CD1c-positive myeloid dendritic cell (primary cell): ENCODE measurements around the gene FASLG.

Source experiments
- DNase-seq: peaks from one replicate; pipeline ENCODE4 v3.0.0-alpha.2; 2016; ENCODE audit errors: extremely low spot score

Gene FASLG

GRCh38 chr1:172647110-172647564 is 11.8 kb upstream of the FASLG start:
- no peak for DNase-seq

- DNase-seq: no peak
Measured at GRCh38 chr1:172647987-172648386, 10.9 kb upstream of the FASLG start.

- no peak for DNase-seq
Measured at GRCh38 chr1:172650474-172651193, 8.3 kb upstream of the FASLG start.

GRCh38 chr1:172653015-172653709 is 5.7 kb upstream of the FASLG start:
- no peak for DNase-seq

- no peak for DNase-seq
Measured at GRCh38 chr1:172654535-172654934, 4.4 kb upstream of the FASLG start.

GRCh38 chr1:172656576-172656975 is 2.3 kb upstream of the FASLG start:
- no peak for DNase-seq

- DNase-seq: no peak
Measured at GRCh38 chr1:172657586-172657985, 1.3 kb upstream of the FASLG start.

- no peak for DNase-seq
Measured at GRCh38 chr1:172661107-172661506, 2.2 kb downstream of the FASLG start.

- peak; percentile 82 for DNase-seq
Measured at GRCh38 chr1:172662464-172663109, 3.7 kb downstream of the FASLG start.

GRCh38 chr1:172663732-172664131 is 4.8 kb downstream of the FASLG start:
- no peak for DNase-seq

- DNase-seq: no peak
Measured at GRCh38 chr1:172668097-172668496, 9.2 kb downstream of the FASLG start.

- no peak for DNase-seq
Measured at GRCh38 chr1:172669011-172669410, 10.1 kb downstream of the FASLG start.

- no peak for DNase-seq
Measured at GRCh38 chr1:172670316-172670715, 11.4 kb downstream of the FASLG start.

- peak; percentile 37 for DNase-seq
Measured at GRCh38 chr1:172670791-172671190, 11.9 kb downstream of the FASLG start.

GRCh38 chr1:172671591-172671990 is 12.7 kb downstream of the FASLG start:
- DNase-seq: no peak

- no peak for DNase-seq
Measured at GRCh38 chr1:172672720-172673119, 13.8 kb downstream of the FASLG start.

GRCh38 chr1:172673761-172674160 is 14.9 kb downstream of the FASLG start:
- DNase-seq: no peak

GRCh38 chr1:172674831-172675613 is 16.1 kb downstream of the FASLG start:
- DNase-seq: no peak

GRCh38 chr1:172679000-172679772 is 20.3 kb downstream of the FASLG start:
- DNase-seq: no peak

GRCh38 chr1:172680244-172680643 is 21.3 kb downstream of the FASLG start:
- no peak for DNase-seq

GRCh38 chr1:172680733-172681275 is 21.9 kb downstream of the FASLG start:
- DNase-seq: no peak
